IPS DF 6.9 (cell line): ENCODE results near the gene NPY1R.
A peak's percentile ranks its signal among the peaks of the same experiment; 100 is the strongest.

Experiments used
- DNase-seq: peaks from one replicate; pipeline ENCODE4 v3.0.0-alpha.2; 2013; ENCODE audit warnings: low read depth, low spot score
- H3K27ac ChIP-seq: one replicate; pipeline ENCODE4 v1.5.1; 2013; ENCODE audit warnings: low read length, control low read depth
- H3K27me3 ChIP-seq: 2 replicates; pipeline ENCODE4 v1.6.1; 2013; ENCODE audit warnings: mild to moderate bottlenecking, low read length; ENCODE audit not compliant: control insufficient read depth, insufficient read depth
- H3K36me3 ChIP-seq: 2 replicates; pipeline ENCODE4 v1.6.1; 2013; ENCODE audit warnings: low read length; ENCODE audit not compliant: control insufficient read depth, insufficient read depth
- H3K4me1 ChIP-seq: 2 replicates; pipeline ENCODE4 v1.6.1; 2013; ENCODE audit warnings: low read length; ENCODE audit not compliant: control insufficient read depth, insufficient read depth
- H3K4me3 ChIP-seq: 2 replicates; pipeline ENCODE4 v1.5.1; 2013; ENCODE audit warnings: mild to moderate bottlenecking, low read length
- H3K9me3 ChIP-seq: 2 replicates; pipeline ENCODE4 v1.6.1; 2013; ENCODE audit warnings: low read length, inconsistent platforms; ENCODE audit not compliant: control insufficient read depth, insufficient read depth
- WGBS: extraction: QIAGEN DNeasy Blood & Tissue Kit; methylation state at CpG from one replicate; pipeline ENCODE4 v1.1.7; 2013; ENCODE audit warnings: mixed read lengths, missing lambda C conversion rate; ENCODE audit not compliant: insufficient read length, insufficient coverage; 5-methylcytosine and 5-hydroxymethylcytosine counted together

Gene NPY1R

DNA sequence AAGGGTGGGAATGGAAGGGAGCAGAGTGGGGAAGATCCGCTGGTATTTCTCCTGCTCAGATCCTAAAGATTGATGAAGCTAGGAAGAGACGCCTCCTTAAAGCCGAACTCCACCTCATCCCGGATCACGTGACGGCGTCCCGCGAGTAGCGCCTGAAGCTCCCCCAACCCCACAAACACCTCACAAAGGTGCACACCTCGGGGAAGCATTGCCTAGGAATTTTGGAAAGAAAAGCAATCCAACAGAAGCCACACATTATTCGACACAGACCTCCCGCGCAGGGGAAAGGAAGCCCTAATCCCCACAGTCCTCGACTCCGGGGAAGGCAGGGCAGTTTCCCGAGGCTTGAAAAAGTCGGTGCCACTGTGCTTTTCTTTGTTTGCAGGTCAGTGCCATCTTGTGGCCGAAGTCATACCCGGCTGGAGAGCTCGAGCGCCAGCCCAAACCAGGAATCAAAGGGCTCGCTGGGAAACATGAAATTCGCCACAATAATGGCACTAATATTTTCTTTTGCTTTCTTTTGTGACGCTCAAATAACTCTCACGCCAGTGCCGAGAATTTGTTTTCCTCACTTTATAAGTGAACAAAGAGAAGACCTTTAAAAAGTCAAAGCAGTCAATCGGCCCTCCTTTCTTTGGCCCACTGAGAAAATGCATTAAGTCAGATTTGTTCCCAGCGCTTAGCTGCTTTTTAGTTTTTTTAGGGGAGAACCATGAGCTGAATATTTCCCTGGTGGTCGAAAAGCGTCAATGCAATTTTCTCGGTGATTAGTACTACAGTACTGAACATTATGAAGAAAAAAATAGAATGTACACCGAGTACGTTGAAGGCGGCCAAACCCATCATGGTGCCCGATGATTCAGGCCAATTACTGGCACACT, at the start of gene NPY1R:
Gene NPY1R, minus strand, starts transcription at position 71 of the 881 bp plus-strand sequence. CDS start 6,042 bp downstream, outside the sequence.
- Histone ChIP-seq H3K27me3 (peaks cover 10% of the 10 kb centered on the region; the same call in 1 of the 2 replicates), H3K27ac (no peak within 1 kb of the TSS), H3K9me3 (no peaks in the 10 kb centered on the region), H3K4me3 (peak within 1 kb of the TSS; percentile 80), H3K36me3 (no peaks in the 10 kb centered on the region), H3K4me1 (no peaks in the 10 kb centered on the region; the same call in 1 of the 2 replicates)
- WGBS: no CpG with 5 or more reads among the region's 36 CpGs
- DNase-seq: no peak

DNA sequence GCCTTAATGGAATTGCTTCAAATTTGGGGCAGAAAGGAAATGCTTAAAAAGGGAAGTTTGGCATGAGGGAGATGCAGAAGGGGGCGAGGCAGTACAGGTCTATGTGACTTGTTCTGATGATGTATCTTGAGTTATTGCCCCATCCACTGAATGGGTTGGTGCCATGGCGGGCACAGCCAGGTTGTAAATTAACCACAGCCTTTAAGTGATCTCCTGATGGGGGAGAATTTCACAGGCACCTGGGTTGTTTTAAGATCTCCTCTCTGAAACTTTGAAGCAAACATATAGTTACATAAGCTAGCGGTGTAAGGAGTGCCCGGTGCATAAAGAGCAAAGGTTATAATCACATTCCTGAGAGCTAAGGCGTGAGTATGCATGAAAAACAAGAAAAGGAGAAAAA, 48.3 kb upstream of the NPY1R start:
- no peak for DNase-seq
- WGBS: no CpG with 5 or more reads among the region's 5 CpGs
- Histone ChIP-seq H3K36me3 (no peaks in the 10 kb centered on the region), H3K9me3 (no peaks in the 10 kb centered on the region), H3K27me3 (no peaks in the 10 kb centered on the region), H3K27ac (no peak overlapping the region), H3K4me3 (no peak overlapping the region), H3K4me1 (no peaks in the 10 kb centered on the region)

DNA sequence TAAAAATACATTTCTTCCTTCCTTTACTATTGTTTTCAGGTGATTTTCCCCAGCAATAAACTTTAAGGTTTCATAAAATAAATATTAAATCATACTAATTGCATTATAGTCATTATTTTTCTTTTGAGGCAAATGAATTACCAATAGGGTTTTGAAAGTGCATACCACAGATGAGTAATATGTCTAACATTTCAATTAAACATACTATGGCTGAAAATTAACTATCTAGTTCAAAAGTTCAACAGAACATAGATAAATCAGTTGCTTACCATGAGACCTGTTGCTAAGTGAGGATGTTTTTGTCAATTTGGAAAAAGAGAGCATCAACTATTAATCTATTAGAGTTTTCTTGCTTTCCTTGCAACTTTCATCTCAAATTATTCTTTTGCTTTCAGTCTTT, 46.3 kb upstream of the NPY1R start:
- Histone ChIP-seq H3K36me3 (no peaks in the 10 kb centered on the region), H3K9me3 (no peaks in the 10 kb centered on the region), H3K27ac (no peak overlapping the region), H3K4me1 (no peaks in the 10 kb centered on the region), H3K27me3 (no peaks in the 10 kb centered on the region), H3K4me3 (no peak overlapping the region)
- DNase-seq: no peak

DNA sequence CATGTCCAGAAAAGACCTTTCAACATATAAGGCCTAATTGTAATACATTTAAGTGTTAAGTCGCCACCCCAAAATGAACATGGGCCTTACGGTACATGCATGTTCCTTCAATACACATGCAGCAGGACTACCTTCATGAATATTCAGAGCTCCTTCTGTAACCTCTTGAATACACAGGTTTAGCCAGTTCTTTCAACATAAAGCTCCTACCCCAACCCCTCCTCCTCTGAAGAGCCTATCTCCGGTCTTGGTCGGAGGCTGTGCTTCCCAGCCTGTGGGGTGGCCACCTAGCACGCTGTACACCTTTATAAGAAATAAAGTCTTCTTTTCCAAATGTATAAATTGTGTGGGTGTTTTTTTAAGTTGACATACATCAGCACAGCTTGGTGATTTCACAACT, 39.6 kb upstream of the NPY1R start:
- Histone ChIP-seq H3K9me3 (no peaks in the 10 kb centered on the region), H3K27me3 (no peaks in the 10 kb centered on the region), H3K36me3 (no peaks in the 10 kb centered on the region), H3K4me3 (no peak overlapping the region), H3K27ac (no peak overlapping the region), H3K4me1 (no peaks in the 10 kb centered on the region)
- WGBS: no CpG with 5 or more reads among the region's 5 CpGs
- DNase-seq: no peak

DNA sequence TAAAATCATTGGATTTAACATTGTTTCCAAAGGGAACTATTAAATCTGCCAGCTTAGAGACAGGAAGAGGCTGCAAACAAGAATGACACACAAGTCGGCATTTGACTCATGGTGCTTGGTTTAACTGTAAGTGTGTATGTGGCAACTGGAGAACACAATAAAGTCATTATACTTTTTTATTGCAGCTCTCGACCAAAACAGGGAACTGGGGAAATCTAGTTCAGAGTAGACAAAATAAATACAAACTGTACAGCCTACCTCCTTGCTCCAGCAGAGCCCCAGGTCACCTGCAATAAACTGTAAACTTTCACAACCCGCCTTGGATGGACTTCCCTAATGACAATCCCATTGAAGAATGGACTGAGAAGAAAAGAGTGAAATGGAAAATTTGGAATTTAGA, 35.3 kb upstream of the NPY1R start:
- Histone ChIP-seq H3K27ac (no peak overlapping the region), H3K36me3 (no peaks in the 10 kb centered on the region)
- WGBS: no CpG with 5 or more reads among the region's 3 CpGs

DNA sequence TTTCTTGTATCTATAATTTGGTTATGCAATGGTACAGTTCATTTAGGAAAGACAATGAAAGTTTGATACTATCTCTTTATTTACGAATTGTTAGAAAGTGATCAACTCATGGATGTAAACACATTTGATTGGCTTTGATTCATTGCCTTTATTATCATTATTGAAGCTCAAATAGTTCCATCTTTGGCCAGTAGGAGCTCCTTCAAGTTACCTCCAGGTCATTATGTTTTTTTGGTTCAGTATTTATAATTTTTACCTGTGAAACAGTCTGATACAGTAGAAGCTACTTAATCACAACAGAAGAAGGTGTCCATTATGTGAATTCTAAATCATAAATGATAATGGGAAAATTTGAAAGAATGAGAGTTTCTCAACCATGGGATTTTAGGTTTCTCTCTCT, 23.7 kb upstream of the NPY1R start:
- H3K27ac ChIP-seq: no peak overlapping the region
- H3K9me3 ChIP-seq: no peaks in the 10 kb centered on the region
- H3K4me3 ChIP-seq: no peak overlapping the region
- WGBS: no CpG with 5 or more reads among the region's 1 CpG
- no peak for DNase-seq
- H3K36me3 ChIP-seq: no peaks in the 10 kb centered on the region
- H3K27me3 ChIP-seq: no peaks in the 10 kb centered on the region
- no peaks in the 10 kb centered on the region for H3K4me1 ChIP-seq

More for the DNA sequence above, 35.3 kb upstream of the NPY1R start:
- no peak overlapping the region for H3K4me3 ChIP-seq
- no peak for DNase-seq
- H3K27me3 ChIP-seq: no peaks in the 10 kb centered on the region
- H3K9me3 ChIP-seq: no peaks in the 10 kb centered on the region
- no peaks in the 10 kb centered on the region for H3K4me1 ChIP-seq

DNA sequence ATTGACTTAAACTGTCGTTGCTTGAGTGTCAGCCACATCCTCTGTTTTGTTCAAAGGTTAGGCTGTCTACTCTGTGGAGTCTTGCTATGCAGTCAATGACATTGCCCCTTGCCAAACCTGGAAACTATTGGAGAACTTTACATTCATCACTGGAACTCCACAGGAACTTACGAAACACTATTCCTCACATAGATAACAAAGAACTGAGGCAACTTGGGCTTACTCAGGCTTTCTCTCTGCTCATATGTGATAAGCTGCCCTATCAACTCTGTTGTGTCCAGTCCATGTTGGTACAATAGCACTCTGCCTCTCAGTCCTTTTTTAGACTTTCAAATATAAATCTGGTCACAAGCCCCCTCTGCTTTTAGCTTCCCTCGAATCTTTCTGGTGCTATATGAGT, 20.7 kb upstream of the NPY1R start:
- Histone ChIP-seq H3K4me3 (no peak overlapping the region), H3K4me1 (no peaks in the 10 kb centered on the region), H3K27ac (no peak overlapping the region), H3K9me3 (no peaks in the 10 kb centered on the region), H3K27me3 (no peaks in the 10 kb centered on the region), H3K36me3 (no peaks in the 10 kb centered on the region)
- no peak for DNase-seq
- WGBS: no CpG with 5 or more reads among the region's 3 CpGs

DNA sequence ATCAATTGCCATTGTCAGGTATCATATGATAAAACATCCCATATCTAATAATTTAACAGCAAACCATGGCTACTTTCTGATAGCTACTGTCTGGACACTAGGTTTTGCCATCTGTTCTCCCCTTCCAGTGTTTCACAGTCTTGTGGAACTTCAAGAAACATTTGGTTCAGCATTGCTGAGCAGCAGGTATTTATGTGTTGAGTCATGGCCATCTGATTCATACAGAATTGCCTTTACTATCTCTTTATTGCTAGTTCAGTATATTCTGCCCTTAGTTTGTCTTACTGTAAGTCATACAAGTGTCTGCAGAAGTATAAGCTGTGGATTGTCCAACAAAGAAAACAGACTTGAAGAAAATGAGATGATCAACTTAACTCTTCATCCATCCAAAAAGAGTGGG, 18.3 kb upstream of the NPY1R start:
- H3K4me3 ChIP-seq: no peak overlapping the region
- H3K9me3 ChIP-seq: no peaks in the 10 kb centered on the region
- H3K36me3 ChIP-seq: no peaks in the 10 kb centered on the region
- no peak overlapping the region for H3K27ac ChIP-seq
- DNase-seq: no peak
- H3K27me3 ChIP-seq: no peaks in the 10 kb centered on the region
- H3K4me1 ChIP-seq: no peaks in the 10 kb centered on the region

DNA sequence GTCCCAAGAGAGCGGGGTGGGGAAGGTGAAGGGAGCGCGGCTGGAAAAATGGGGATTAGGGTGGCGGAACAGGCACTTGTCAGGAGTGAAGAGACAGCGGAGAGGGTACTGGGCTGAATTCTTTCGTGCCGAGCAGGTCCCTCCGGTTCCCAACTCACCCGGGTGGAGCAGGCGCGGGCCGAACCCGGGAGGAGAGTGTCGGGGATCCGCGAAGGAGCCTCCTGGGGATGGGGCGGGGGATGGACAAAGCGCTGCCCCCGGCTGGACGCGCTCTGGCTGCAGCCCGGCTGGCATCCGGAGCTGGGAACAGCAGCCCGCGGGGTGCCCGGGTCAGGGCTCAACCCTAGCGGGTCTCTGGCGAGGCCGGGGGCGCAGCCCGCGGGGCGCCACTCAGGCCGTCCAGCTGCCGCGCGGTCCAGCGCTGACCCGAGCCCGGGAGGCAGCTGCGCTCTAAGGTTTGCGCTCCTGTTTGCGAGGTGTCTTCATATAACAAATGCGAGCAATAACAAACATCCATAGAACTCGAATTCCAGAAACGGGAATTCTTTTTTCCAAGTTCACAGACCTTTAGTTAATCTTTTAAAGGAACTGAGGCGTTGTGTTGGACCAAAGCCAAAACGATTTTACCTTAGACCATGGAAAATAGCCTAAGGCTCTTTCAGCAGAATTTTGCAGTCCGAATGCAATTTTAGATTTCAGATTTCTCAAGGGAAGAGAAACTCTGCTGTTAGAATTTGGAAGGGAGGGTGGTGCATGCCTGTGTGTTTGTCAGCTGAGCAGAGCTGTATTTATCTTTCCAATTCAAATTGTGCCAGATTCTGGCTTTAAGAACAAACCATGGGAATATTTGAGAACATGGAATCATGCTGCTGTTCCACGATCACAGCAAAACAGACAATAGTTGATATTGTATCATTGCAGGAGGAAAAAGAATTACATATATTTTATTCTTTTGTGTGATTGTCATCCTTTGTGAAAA, 12.0 kb upstream of the NPY1R start:
- H3K27me3 ChIP-seq: peaks cover 11% of the 10 kb centered on the region
- H3K36me3 ChIP-seq: no peaks in the 10 kb centered on the region
- peak overlapping the region; percentile 78 for H3K4me3 ChIP-seq
- H3K4me1 ChIP-seq: no peaks in the 10 kb centered on the region
- H3K9me3 ChIP-seq: no peaks in the 10 kb centered on the region
- H3K27ac ChIP-seq: no peak overlapping the region
- no peak for DNase-seq
- WGBS: no CpG with 5 or more reads among the region's 50 CpGs

DNA sequence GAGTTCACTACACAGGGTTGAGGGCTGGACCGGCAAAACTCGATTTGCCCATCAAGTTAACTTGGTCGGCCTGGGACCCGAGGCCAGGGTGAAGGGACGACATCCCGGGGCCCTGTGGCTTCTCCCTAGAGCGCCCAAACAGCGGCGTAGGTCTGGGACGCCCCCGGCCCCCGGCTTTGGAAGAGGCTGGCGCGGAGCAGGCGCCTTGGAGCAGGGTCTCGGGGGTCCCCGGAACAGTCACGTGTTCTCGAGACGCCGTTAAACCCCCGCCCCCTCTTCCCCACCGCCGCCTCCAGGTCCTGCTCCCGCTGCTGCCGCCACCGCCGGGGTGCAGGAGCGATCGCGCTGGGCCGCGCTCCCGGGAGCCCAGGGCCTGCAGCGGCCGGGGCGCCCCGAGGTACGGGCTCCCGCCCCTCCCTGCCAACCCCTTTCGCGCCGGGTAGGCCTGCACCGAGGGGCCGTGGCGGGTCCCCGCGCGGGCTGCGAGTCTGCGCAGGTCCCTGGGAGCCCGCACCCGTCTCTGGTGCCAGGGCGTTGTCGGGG, 11.3 kb upstream of the NPY1R start, which contains the start of gene NPY5R:
Gene NPY5R, plus strand, starts transcription at position 289 of the 543 bp plus-strand sequence. CDS start 6,382 bp downstream, outside the sequence.
- H3K4me3 ChIP-seq: peak within 1 kb of the TSS; percentile 78
- peaks cover 11% of the 10 kb centered on the region for H3K27me3 ChIP-seq
- no peak for DNase-seq
- H3K9me3 ChIP-seq: no peaks in the 10 kb centered on the region
- no peak within 1 kb of the TSS for H3K27ac ChIP-seq
- no CpG with 5 or more reads among the region's 55 CpGs for WGBS
- no peaks in the 10 kb centered on the region for H3K4me1 ChIP-seq
- H3K36me3 ChIP-seq: no peaks in the 10 kb centered on the region
